ENCODE results near the gene PIP5K1A.

Gene PIP5K1A

GRCh38 chr1:151198254-151199127 is at the start of gene PIP5K1A:
Gene PIP5K1A, plus strand, starts transcription at chr1:151198552. Its CDS starts 445 bp downstream, at chr1:151198997.
- H3K4me3 ChIP-seq (ENCODE audit: low read depth, low read length), result peak within 1 kb of the TSS; percentile 85

GRCh38 chr1:151156515-151156819 is 41.9 kb upstream of the PIP5K1A start, which contains the start of gene TNFAIP8L2:
Gene TNFAIP8L2, plus strand, starts transcription at chr1:151156649. Its CDS starts 2,049 bp downstream, at chr1:151158698.
- H3K4me3 ChIP-seq (ENCODE audit: low read depth, low read length), result no peak within 1 kb of the TSS

- no peak overlapping the region for H3K4me3 ChIP-seq (ENCODE audit: low read depth, low read length)
These were observed 41.3 kb upstream of the PIP5K1A start for GRCh38 chr1:151157067-151157531.

- H3K4me3 ChIP-seq (ENCODE audit: low read depth, low read length), result no peak overlapping the region
These were observed 40.0 kb upstream of the PIP5K1A start for GRCh38 chr1:151158326-151158725.

GRCh38 chr1:151158751-151159251 is 39.6 kb upstream of the PIP5K1A start:
- H3K4me3 ChIP-seq (ENCODE audit: low read depth, low read length), result no peak overlapping the region

GRCh38 chr1:151159373-151159772 is 39.0 kb upstream of the PIP5K1A start:
- no peak overlapping the region for H3K4me3 ChIP-seq (ENCODE audit: low read depth, low read length)

- peak overlapping the region; percentile 99 for H3K4me3 ChIP-seq (ENCODE audit: low read depth, low read length)
These were observed 33.5 kb upstream of the PIP5K1A start for GRCh38 chr1:151164732-151165280.

GRCh38 chr1:151165281-151165737 is 33.0 kb upstream of the PIP5K1A start:
- peak overlapping the region; percentile 99 for H3K4me3 ChIP-seq (ENCODE audit: low read depth, low read length)

GRCh38 chr1:151165738-151166504 is 32.4 kb upstream of the PIP5K1A start, which contains the start of the genes LYSMD1 and SCNM1:
Gene LYSMD1, minus strand, starts transcription at chr1:151165902. Its CDS starts 644 bp downstream, at chr1:151165258.
Gene SCNM1, plus strand, starts transcription at chr1:151166144. Its CDS starts 9 bp downstream, at chr1:151166153.
- peak within 1 kb of the TSS; percentile 99 for H3K4me3 ChIP-seq (ENCODE audit: low read depth, low read length)

- H3K4me3 ChIP-seq (ENCODE audit: low read depth, low read length), result peak overlapping the region; percentile 99
These were observed 31.8 kb upstream of the PIP5K1A start for GRCh38 chr1:151166505-151166956.

- no peak overlapping the region for H3K4me3 ChIP-seq (ENCODE audit: low read depth, low read length)
These were observed 31.2 kb upstream of the PIP5K1A start for GRCh38 chr1:151167116-151167515.

- H3K4me3 ChIP-seq (ENCODE audit: low read depth, low read length), result no peak overlapping the region
These were observed 27.2 kb upstream of the PIP5K1A start for GRCh38 chr1:151171190-151171589.

- H3K4me3 ChIP-seq (ENCODE audit: low read depth, low read length), result no peak overlapping the region
These were observed 23.2 kb upstream of the PIP5K1A start for GRCh38 chr1:151175041-151175741.

GRCh38 chr1:151175863-151176262 is 22.5 kb upstream of the PIP5K1A start, which contains the start of gene TMOD4:
Gene TMOD4, minus strand, starts transcription at chr1:151175981. Its CDS starts 1,106 bp downstream, at chr1:151174875.
- H3K4me3 ChIP-seq (ENCODE audit: low read depth, low read length), result no peak within 1 kb of the TSS

- no peak overlapping the region for H3K4me3 ChIP-seq (ENCODE audit: low read depth, low read length)
These were observed 21.8 kb upstream of the PIP5K1A start for GRCh38 chr1:151176514-151177045.

GRCh38 chr1:151184211-151184610 is 14.1 kb upstream of the PIP5K1A start:
- H3K4me3 ChIP-seq (ENCODE audit: low read depth, low read length), result no peak overlapping the region

GRCh38 chr1:151187205-151187604 is 11.1 kb upstream of the PIP5K1A start:
- no peak overlapping the region for H3K4me3 ChIP-seq (ENCODE audit: low read depth, low read length)

GRCh38 chr1:151188667-151189066 is 9.7 kb upstream of the PIP5K1A start:
- H3K4me3 ChIP-seq (ENCODE audit: low read depth, low read length), result peak overlapping the region; percentile 97

GRCh38 chr1:151189637-151190445 is 8.5 kb upstream of the PIP5K1A start, which contains the start of gene VPS72:
Gene VPS72, minus strand, starts transcription at chr1:151190197. Its CDS starts 76 bp downstream, at chr1:151190121.
- H3K4me3 ChIP-seq (ENCODE audit: low read depth, low read length), result peak within 1 kb of the TSS; percentile 97
